GM10847 (cell line): ENCODE results near the gene PAIP2.

Source experiments
- POLR2A ChIP-seq: IDR thresholded peaks from 2 replicates; pipeline ENCODE4 v1.6.1; 2011; ENCODE audit not compliant: insufficient read length; ENCODE audit errors: extremely low read depth

PAIP2 gene, protein sequence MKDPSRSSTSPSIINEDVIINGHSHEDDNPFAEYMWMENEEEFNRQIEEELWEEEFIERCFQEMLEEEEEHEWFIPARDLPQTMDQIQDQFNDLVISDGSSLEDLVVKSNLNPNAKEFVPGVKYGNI

GRCh38 chr5:139341689-139342422 is at the start of gene PAIP2:
Gene PAIP2, plus strand, starts transcription at chr5:139341854. Its CDS starts 21,931 bp downstream, at chr5:139363785.
- peak; percentile 80 for TF ChIP-seq POLR2A

DNA sequence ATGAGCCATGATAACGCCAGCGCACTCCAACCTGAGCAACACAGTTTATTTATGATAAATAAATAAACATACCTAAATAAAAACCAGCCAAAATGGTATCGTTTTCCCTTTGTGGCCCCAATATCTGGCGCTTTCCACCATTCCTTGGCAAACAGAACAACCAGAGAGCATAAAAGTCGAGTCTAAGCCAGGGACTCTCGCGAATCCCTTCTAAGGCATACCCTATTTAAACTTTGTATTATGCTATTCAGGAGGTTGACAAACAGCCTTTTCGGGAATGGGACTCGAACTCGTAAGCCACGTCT is 48.5 kb upstream of the PAIP2 start:
- TF ChIP-seq POLR2A = no peak

GRCh38 chr5:139293507-139294373 is 47.9 kb upstream of the PAIP2 start, which contains the start of gene MATR3:
Gene MATR3, plus strand, starts transcription at chr5:139293740. Its CDS starts 13,676 bp downstream, at chr5:139307416.
- TF ChIP-seq POLR2A = peak; percentile 85

GRCh38 chr5:139294374-139295165 is 47.1 kb upstream of the PAIP2 start:
- TF ChIP-seq POLR2A = no peak

DNA sequence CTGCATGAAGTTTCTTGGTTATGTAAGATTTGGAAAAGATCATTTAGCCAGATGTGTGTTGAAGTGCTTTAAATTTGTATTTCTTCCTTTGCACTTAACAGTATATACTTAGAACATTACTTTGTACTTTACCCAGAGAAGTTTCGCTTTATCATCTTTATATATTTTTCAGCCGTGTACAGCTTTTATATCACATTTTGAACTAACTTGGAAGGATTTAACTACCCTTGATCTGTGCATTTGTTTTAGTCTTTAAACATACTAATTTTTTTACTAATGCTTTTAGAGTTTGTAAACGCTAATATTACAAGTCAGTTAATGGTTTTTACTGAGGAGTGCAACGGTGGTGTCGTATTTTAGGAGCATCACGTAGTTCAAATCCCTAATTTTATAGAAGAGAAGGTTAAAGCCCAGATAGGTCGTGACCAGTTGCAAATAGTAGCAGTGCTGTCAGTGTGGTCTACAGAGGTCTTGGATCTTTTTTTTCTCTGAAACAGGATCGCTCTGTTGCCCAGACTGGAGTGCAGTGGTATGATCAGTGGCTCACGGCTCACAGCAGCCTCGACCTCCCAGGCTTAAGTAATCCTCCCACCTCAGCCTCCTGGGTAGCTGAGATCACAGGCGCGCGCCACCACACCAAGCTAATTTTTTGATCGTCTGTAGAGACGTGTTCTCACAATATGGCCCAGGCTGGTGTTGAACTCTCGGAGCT is 46.2 kb upstream of the PAIP2 start:
- no peak for TF ChIP-seq POLR2A

DNA sequence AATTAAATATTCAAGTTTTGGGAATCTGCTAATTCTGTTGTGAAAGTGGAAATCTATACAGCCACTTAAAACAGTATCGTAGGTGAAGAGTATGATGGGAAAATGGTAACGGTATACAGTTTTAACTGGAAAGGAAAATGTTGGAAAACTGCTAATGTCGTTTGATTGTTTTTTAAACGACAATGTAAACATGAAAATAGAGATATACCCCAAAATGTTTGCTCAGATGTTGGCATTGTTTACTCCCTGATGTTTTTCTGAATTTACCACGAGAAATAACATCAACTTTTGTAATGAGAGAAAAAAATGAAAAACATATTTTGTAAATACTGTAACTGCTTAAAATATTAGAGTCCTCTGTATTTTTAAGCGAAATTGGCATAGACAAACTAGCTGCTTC is 45.5 kb upstream of the PAIP2 start:
- TF ChIP-seq POLR2A = no peak

- TF ChIP-seq POLR2A = no peak
Observed at GRCh38 chr5:139296862-139297326, 44.8 kb upstream of the PAIP2 start.

- TF ChIP-seq POLR2A = no peak
Observed at GRCh38 chr5:139297439-139298133, 44.1 kb upstream of the PAIP2 start.

GRCh38 chr5:139298242-139298641 is 43.4 kb upstream of the PAIP2 start:
- TF ChIP-seq POLR2A = no peak

GRCh38 chr5:139299486-139299885 is 42.2 kb upstream of the PAIP2 start:
- TF ChIP-seq POLR2A = no peak

DNA sequence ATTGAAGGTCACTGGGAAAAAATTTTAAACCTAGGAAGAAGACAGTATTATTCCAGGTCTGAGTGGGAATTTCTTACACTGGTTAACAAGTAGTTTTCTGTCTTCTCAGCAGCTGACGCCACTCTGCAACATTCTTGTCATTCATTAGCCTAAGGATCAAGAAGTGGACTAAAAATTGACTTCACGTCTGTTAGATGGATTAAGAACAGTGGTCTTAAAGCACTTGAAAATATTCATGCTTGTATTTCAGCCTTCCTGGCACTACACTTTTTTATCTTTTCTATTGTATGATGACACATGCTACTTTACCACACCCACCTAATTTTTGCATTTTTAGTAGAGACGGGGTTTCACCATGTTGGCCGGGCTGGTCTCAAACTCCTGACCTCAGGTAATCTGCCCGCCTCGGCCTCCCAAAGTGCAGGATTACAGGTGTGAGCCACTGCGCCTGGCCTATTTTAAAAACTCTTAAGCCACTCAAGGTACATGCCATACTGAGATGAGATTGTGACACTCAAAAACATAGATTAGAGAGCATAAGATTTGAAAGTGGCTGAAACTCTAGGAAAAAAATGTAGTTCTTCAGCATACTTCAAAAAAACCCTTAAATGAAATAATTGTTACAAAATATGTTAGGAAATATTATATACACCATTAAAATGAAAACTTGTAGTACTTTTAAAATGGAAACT is 39.7 kb upstream of the PAIP2 start:
- no peak for TF ChIP-seq POLR2A

- no peak for TF ChIP-seq POLR2A
Observed at GRCh38 chr5:139304391-139305324, 37.0 kb upstream of the PAIP2 start.
